ENCODE data around the gene MT1A.

DNA sequence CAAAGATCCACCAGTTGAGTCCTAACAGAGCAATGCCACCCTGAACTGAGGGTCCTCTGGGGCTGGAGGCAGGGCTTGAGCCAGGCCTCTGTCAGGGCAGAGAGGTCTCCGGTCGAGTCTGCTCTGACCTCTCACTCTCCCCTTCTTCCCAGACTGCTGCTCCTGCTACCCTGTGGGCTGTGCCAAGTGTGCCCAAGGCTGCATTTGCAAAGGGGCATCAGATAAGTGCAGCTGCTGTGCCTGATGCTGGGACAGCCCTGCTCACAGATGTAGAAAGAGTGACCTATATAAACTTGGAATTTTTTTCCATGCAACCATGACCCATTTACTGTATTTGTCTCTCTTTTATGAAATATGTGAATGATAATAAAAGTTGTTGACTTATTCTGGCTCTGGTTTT, 10.8 kb downstream of the MT1A start:
- TF ChIP-seq EZH2 (IDR thresholded peaks at IDR 0.05; ENCODE audit: insufficient read depth, low read length) (no peak), CTCF (IDR thresholded peaks at IDR 0.05; ENCODE audit: insufficient read depth, low read depth, low read length) (no peak)
